ENCODE data around the gene TSPAN18.

TSPAN18 gene

DNA sequence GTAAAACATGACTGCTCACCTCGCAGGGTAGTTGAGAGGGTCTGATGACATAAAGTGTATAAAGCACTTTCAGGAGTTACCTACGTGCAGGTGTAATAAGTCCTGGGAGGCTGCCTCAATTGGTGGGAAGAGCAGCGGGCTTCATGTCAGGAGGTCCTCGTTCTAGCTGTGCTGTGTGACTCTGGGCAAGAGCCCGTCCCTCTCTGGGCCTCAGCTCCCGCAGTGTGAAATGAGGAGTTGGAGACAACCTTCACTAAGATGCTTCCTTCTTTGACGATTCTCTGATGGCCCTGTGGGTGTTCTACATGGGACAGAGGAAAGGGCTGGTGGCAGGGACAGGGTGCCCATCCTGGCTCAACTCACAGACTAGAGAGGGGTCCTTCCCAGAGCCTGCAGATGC, 166.1 kb downstream of the TSPAN18 start:
- DNase-seq (ENCODE audit: low read depth) = no peak
- no peak overlapping the region for H3K4me3 ChIP-seq (ENCODE audit: low read depth, low read length)
- TF ChIP-seq CTCF (IDR thresholded peaks at IDR 0.05; ENCODE audit: control insufficient read depth, extremely low read depth, insufficient read depth) = no peak

GRCh38 chr11:44893308-44893822, 166.6 kb downstream of the TSPAN18 start:
- no peak for TF ChIP-seq CTCF (IDR thresholded peaks at IDR 0.05; ENCODE audit: control insufficient read depth, extremely low read depth, insufficient read depth)
- peak; percentile 43 for DNase-seq (ENCODE audit: low read depth)
- no peak overlapping the region for H3K4me3 ChIP-seq (ENCODE audit: low read depth, low read length)

- TF ChIP-seq CTCF (IDR thresholded peaks at IDR 0.05; ENCODE audit: control insufficient read depth, extremely low read depth, insufficient read depth) = peak; percentile 63
- H3K4me3 ChIP-seq (ENCODE audit: low read depth, low read length) = no peak overlapping the region
- no peak for DNase-seq (ENCODE audit: low read depth)
Measured at GRCh38 chr11:44893846-44894617, 167.3 kb downstream of the TSPAN18 start.

DNA sequence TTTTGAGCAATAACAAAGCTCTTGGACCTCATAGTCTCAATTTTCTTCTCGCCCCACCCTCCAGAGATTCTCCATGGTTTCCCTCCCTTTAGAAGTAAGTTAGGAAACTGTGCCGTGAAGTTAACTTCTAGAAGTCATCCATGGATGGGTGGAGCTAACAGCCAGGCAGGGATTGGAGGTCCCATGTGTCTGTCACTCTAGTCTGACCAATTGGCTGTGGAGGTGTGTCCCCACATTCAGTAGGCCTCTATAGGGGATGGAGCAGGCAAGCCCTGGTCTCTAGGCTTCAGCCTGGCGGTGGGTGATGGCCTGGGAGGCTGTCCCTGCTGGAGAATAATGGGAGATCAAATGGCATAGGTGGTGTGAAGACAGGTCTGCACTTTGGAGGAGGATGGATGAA, 173.2 kb downstream of the TSPAN18 start:
- peak; percentile 32 for DNase-seq (ENCODE audit: low read depth)
- H3K4me3 ChIP-seq (ENCODE audit: low read depth, low read length) = no peak overlapping the region
- no peak for TF ChIP-seq CTCF (IDR thresholded peaks at IDR 0.05; ENCODE audit: control insufficient read depth, extremely low read depth, insufficient read depth)

- H3K4me3 ChIP-seq (ENCODE audit: low read depth, low read length) = no peak overlapping the region
- no peak for DNase-seq (ENCODE audit: low read depth)
- TF ChIP-seq CTCF (IDR thresholded peaks at IDR 0.05; ENCODE audit: control insufficient read depth, extremely low read depth, insufficient read depth) = no peak
Measured at GRCh38 chr11:44901120-44901633, 174.4 kb downstream of the TSPAN18 start.

- no peak overlapping the region for H3K4me3 ChIP-seq (ENCODE audit: low read depth, low read length)
- no peak for TF ChIP-seq CTCF (IDR thresholded peaks at IDR 0.05; ENCODE audit: control insufficient read depth, extremely low read depth, insufficient read depth)
- no peak for DNase-seq (ENCODE audit: low read depth)
Measured at GRCh38 chr11:44901786-44902185, 175.0 kb downstream of the TSPAN18 start.
